Nephron progenitor cell (in vitro differentiated cells): ENCODE data around the gene LRRC32.

Source experiments
- DNase-seq: peaks from one replicate; pipeline ENCODE4 v3.0.0; 2021
- H3K27ac Mint-ChIP-seq: 2 replicates; pipeline ENCODE4 v1.8.0; 2021; ENCODE audit warnings: mild to moderate bottlenecking, moderate library complexity, mixed read lengths
- H3K27me3 Mint-ChIP-seq: 2 replicates; pipeline ENCODE4 v1.8.0; 2021; ENCODE audit warnings: mild to moderate bottlenecking, low read depth, mixed read lengths; ENCODE audit not compliant: poor library complexity
- H3K36me3 Mint-ChIP-seq: 2 replicates; pipeline ENCODE4 v1.8.0; 2021; ENCODE audit warnings: low read depth, mixed read lengths
- H3K4me1 Mint-ChIP-seq: 2 replicates; pipeline ENCODE4 v1.8.0; 2021; ENCODE audit warnings: mixed read lengths
- H3K4me3 Mint-ChIP-seq: 2 replicates; pipeline ENCODE4 v1.8.0; 2021; ENCODE audit warnings: mild to moderate bottlenecking, moderate library complexity, mixed read lengths
- H3K9me3 Mint-ChIP-seq: 2 replicates; pipeline ENCODE4 v1.8.0; 2021; ENCODE audit warnings: mild to moderate bottlenecking, moderate library complexity, mixed read lengths
- CTCF ChIP-seq: fragments of 200-600 bp; sonication (generic); IDR thresholded peaks from 2 replicates; pipeline ENCODE4 v1.5.0; 2021; ENCODE audit warnings: antibody characterized with exemption

LRRC32 gene

DNA sequence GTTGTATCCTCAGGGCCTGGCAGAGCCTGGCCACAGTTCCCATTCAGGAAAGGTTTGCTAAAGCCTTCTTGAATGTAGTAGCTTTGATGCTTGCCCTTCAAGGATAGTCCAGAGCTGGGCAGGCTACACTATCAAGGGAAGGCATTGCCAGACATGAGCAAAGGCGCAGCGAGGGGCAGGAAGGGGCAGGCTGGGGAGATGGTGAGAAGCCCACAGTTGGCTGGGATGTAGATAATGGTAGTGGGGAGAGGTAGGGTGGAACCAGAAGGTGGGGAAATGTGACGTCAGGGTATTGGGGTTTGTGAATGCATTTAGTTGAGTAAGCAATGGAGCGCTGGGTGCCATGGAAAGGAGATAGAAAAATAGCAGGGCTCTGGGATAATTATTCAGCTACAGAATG is 28.6 kb downstream of the LRRC32 start:
- Mint-ChIP-seq H3K27ac (no peak overlapping the region), H3K4me1 (peaks cover 18% of the 10 kb centered on the region), H3K27me3 (peaks cover 12% of the 10 kb centered on the region), H3K9me3 (peaks cover 8% of the 10 kb centered on the region), H3K36me3 (no peaks in the 10 kb centered on the region), H3K4me3 (no peak overlapping the region)
- no peak for TF ChIP-seq CTCF
- no peak for DNase-seq

- Mint-ChIP-seq H3K27me3 (peaks cover 8% of the 10 kb centered on the region), H3K27ac (no peak overlapping the region)
- DNase-seq = no peak
Measured at GRCh38 chr11:76640501-76640900, 30.0 kb downstream of the LRRC32 start.

GRCh38 chr11:76639621-76640020 is 30.9 kb downstream of the LRRC32 start:
- no peaks in the 10 kb centered on the region for H3K9me3 Mint-ChIP-seq
- TF ChIP-seq CTCF = no peak

More at GRCh38 chr11:76640501-76640900, 30.0 kb downstream of the LRRC32 start:
- Mint-ChIP-seq H3K9me3 (no peaks in the 10 kb centered on the region), H3K4me3 (no peak overlapping the region), H3K36me3 (no peaks in the 10 kb centered on the region), H3K4me1 (peaks cover 24% of the 10 kb centered on the region)
- no peak for TF ChIP-seq CTCF

GRCh38 chr11:76638270-76639197 is 32.0 kb downstream of the LRRC32 start:
- Mint-ChIP-seq H3K36me3 (no peaks in the 10 kb centered on the region), H3K9me3 (no peaks in the 10 kb centered on the region), H3K4me1 (peaks cover 28% of the 10 kb centered on the region), H3K27ac (no peak overlapping the region), H3K27me3 (peaks cover 5% of the 10 kb centered on the region), H3K4me3 (no peak overlapping the region)
- DNase-seq = no peak
- TF ChIP-seq CTCF = no peak

More at GRCh38 chr11:76639621-76640020, 30.9 kb downstream of the LRRC32 start:
- no peak for DNase-seq
- Mint-ChIP-seq H3K36me3 (no peaks in the 10 kb centered on the region), H3K27ac (no peak overlapping the region), H3K4me1 (peaks cover 28% of the 10 kb centered on the region), H3K4me3 (no peak overlapping the region), H3K27me3 (peaks cover 8% of the 10 kb centered on the region)

- peaks cover 28% of the 10 kb centered on the region for H3K4me1 Mint-ChIP-seq
- H3K36me3 Mint-ChIP-seq = no peaks in the 10 kb centered on the region
- no peak overlapping the region for H3K27ac Mint-ChIP-seq
- no peak for DNase-seq
- no peak for TF ChIP-seq CTCF
- H3K9me3 Mint-ChIP-seq = no peaks in the 10 kb centered on the region
- H3K27me3 Mint-ChIP-seq = peaks cover 5% of the 10 kb centered on the region
- no peak overlapping the region for H3K4me3 Mint-ChIP-seq
Measured at GRCh38 chr11:76637491-76638269, 32.9 kb downstream of the LRRC32 start.
